A673 (cell line): Measurements from ENCODE around the gene HSPD1. TPM values are rescaled to one million over a fixed set of nuclear protein-coding genes. Genes with fewer than 3 reads are reported as not detected.
"Not testable (repeated sequence)": the region's sequence is repeated elsewhere in the genome, so short reads cannot be mapped to it uniquely, and the experiment has no call there.

ENCODE experiments used
- BruUV-seq: library from RNA; stranded (reverse); fragments of 400-500 nt; replicated peaks from 2 replicates; lab custom pipeline; 2021; lab: Mats Ljungman, UMichigan
- CTCF ChIA-PET: fragments of 300-600 bp; sonication (Branson Sonifier 250); formaldehyde crosslinking; loops from one replicate; lab custom pipeline; 2022; ENCODE audit warnings: antibody characterized with exemption; lab: Charles Lee
- POLR2A ChIA-PET: fragments of 300-600 bp; sonication (Branson Sonifier 250); formaldehyde crosslinking; loops from one replicate; lab custom pipeline; 2022; ENCODE audit warnings: antibody characterized with exemption; ENCODE audit not compliant: low non-redundant PET; lab: Charles Lee
- DNase-seq: peaks from one replicate; pipeline ENCODE4 v3.0.0-alpha.2; 2015; ENCODE audit warnings: low spot score
- H3K27ac ChIP-seq: fragments of 200-600 bp; sonication (generic); 2 replicates; pipeline ENCODE4 v1.5.1; 2016; ENCODE audit warnings: mixed run types, low read depth, mild to moderate bottlenecking, mixed read lengths, antibody characterized with exemption, low read length; ENCODE audit not compliant: poor library complexity, severe bottlenecking
- H3K27me3 ChIP-seq: fragments of 200-600 bp; sonication (generic); replicated peaks from 2 replicates; pipeline ENCODE4 v1.6.1; 2017; ENCODE audit warnings: mixed run types, low read depth, mild to moderate bottlenecking, mixed read lengths, antibody characterized with exemption, low read length; ENCODE audit not compliant: insufficient read depth, poor library complexity
- H3K36me3 ChIP-seq: fragments of 200-600 bp; sonication (generic); 2 replicates; pipeline ENCODE4 v1.6.1; 2016; ENCODE audit warnings: mixed run types, mild to moderate bottlenecking, mixed read lengths, antibody characterized with exemption, low read length; ENCODE audit not compliant: insufficient read depth, poor library complexity, severe bottlenecking
- H3K4me1 ChIP-seq: fragments of 200-600 bp; sonication (generic); 2 replicates; pipeline ENCODE4 v1.6.1; 2017; ENCODE audit warnings: mixed run types, mild to moderate bottlenecking, mixed read lengths, antibody characterized with exemption, low read length; ENCODE audit not compliant: insufficient read depth, poor library complexity, severe bottlenecking
- H3K4me3 ChIP-seq: fragments of 200-600 bp; sonication (generic); 2 replicates; pipeline ENCODE4 v1.5.1; 2016; ENCODE audit warnings: low read depth, mixed run types, mild to moderate bottlenecking, mixed read lengths, low read length; ENCODE audit not compliant: poor library complexity, severe bottlenecking
- H3K9me3 ChIP-seq: fragments of 200-600 bp; sonication (generic); 2 replicates; pipeline ENCODE4 v1.6.1; 2016; ENCODE audit warnings: mixed run types, low read depth, mild to moderate bottlenecking, mixed read lengths, antibody characterized with exemption, low read length; ENCODE audit not compliant: poor library complexity, severe bottlenecking
- EZH2 ChIP-seq: fragments of 200-600 bp; sonication (generic); IDR thresholded peaks from 2 replicates; pipeline ENCODE4 v1.6.1; 2017; ENCODE audit warnings: borderline replicate concordance, low read depth, mild to moderate bottlenecking, mixed read lengths, antibody characterized with exemption, low read length; ENCODE audit not compliant: poor library complexity, severe bottlenecking
- intact Hi-C: fragments of 100-400 bp; cut with micrococcal nuclease; formaldehyde crosslinking; loops from one replicate; pipeline ENCODE4 v1.10.0; 2022; ENCODE audit not compliant: unreplicated experiment
- total RNA-seq: library from RNA; stranded (reverse); gene quantifications from 2 replicates; pipeline ENCODE4 v1.2.3, GENCODE V29; 2021
- TF ChIP-seq, protein P1 (sequence below): fragments of 300-800, 200-600 bp; sonication (generic); conservative IDR thresholded peaks from 2 replicates; pipeline ENCODE4 v1.5.1; 2017; ENCODE audit warnings: low read depth, mild to moderate bottlenecking, antibody characterized with exemption, low read length, moderate library complexity, mixed read lengths

The HSPD1 gene
- total RNA-seq, 1 experiment from 2014 or later = 812 TPM

DNA sequence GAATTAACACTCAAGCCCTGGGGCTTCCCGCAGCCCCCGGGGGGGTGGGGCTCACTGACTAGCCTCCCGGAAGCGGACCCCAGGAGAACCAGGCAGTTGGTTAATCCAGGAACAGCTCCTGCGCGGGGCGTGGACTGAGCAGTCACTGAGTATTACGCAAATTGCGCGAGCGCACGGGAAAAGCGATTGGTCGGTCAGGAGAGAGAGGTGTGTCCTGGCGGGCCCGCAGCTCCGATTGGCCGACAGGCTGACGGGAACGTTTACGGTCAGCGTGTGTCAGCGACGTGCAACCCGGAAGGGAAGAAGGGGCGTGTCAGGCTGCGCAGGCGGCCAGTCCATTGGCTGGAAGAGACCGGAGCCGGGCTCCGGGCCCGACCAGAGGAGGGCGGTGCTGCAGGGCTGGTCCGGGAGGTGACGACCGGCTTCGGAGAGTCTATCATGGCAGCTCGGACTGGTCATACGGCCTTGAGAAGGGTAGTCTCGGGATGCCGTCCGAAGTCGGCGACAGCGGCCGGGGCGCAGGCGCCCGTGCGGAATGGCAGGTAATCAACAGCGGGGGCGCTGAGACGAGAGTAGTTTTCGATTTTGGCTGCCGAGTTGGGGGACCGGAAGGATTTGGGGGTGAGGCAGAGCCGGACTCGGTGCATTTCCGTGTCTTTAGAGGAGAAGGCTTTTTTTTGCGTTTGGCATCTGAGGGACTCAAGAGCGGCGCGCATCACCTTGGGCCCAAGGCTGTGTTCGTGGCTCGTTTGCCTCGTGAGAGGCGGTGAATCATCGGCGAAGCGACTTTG, 46.3 kb downstream of the HSPD1 start, which contains the start of gene COQ10B:
Gene COQ10B, plus strand, starts transcription at position 430 of the 791 bp plus-strand sequence. Its CDS starts 9 bp downstream, at position 439.
- peak; percentile 99 for DNase-seq
- H3K4me3 ChIP-seq = peak within 1 kb of the TSS; percentile 86
- ChIA-PET POLR2A (interaction anchor here (0.6 kb wide), 1 partner anchor 18 kb away, joined by 4 read pairs; the partner anchor contains the start of gene SF3B1), CTCF (interaction anchor here (0.8 to 0.9 kb wide), 2 partner anchors 18 to 47 kb away, joined by 3 read pairs; partner anchors contain the start of genes HSPD1, HSPE1 and SF3B1)
- no peaks in the 10 kb centered on the region for H3K27me3 ChIP-seq
- intact Hi-C loops = loop anchor here (2.0 kb wide), 1 partner anchor 47 kb away; the partner anchor contains the start of gene HSPE1
- no peaks in the 10 kb centered on the region for H3K36me3 ChIP-seq
- no peaks in the 10 kb centered on the region for H3K4me1 ChIP-seq
- H3K9me3 ChIP-seq = no peaks in the 10 kb centered on the region
- peak within 1 kb of the TSS; percentile 92 for H3K27ac ChIP-seq
- TF ChIP-seq, protein P1, sequence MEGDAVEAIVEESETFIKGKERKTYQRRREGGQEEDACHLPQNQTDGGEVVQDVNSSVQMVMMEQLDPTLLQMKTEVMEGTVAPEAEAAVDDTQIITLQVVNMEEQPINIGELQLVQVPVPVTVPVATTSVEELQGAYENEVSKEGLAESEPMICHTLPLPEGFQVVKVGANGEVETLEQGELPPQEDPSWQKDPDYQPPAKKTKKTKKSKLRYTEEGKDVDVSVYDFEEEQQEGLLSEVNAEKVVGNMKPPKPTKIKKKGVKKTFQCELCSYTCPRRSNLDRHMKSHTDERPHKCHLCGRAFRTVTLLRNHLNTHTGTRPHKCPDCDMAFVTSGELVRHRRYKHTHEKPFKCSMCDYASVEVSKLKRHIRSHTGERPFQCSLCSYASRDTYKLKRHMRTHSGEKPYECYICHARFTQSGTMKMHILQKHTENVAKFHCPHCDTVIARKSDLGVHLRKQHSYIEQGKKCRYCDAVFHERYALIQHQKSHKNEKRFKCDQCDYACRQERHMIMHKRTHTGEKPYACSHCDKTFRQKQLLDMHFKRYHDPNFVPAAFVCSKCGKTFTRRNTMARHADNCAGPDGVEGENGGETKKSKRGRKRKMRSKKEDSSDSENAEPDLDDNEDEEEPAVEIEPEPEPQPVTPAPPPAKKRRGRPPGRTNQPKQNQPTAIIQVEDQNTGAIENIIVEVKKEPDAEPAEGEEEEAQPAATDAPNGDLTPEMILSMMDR = peak; percentile 49
- no peak for TF ChIP-seq EZH2
- BruUV-seq = no TSS peak

DNA sequence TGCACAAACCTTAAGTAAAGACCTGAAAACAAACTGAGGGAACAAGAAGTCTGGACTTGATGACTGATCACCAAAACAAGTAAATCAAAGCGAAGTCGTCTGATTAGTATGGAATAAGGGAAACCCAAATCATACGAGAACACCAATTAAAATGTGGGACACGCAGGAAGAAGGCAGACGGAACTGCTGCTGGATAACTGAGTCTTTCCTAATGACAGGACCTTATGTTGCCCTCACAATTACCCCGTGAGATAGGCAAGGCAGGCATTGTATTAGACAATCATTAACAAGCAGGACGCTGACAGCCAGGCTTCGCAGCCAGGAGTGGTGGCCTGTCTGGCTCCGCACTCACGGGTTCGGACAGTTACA, 46.9 kb downstream of the HSPD1 start:
- peak overlapping the region; percentile 71 for H3K27ac ChIP-seq
- no peaks in the 10 kb centered on the region for H3K4me1 ChIP-seq
- no peak for TF ChIP-seq EZH2
- TF ChIP-seq, protein P1 = no peak
- peak overlapping the region; percentile 86 for H3K4me3 ChIP-seq
- no peaks in the 10 kb centered on the region for H3K9me3 ChIP-seq
- ChIA-PET POLR2A (interaction anchor here (0.6 kb wide), 1 partner anchor 17 kb away, joined by 4 read pairs; the partner anchor contains the start of gene SF3B1), CTCF (interaction anchor here (0.8 to 0.9 kb wide), 2 partner anchors 18 to 47 kb away, joined by 3 read pairs; partner anchors contain the start of genes HSPD1, HSPE1 and SF3B1)
- TSS peak; percentile 81 for BruUV-seq
- DNase-seq = no peak
- no peaks in the 10 kb centered on the region for H3K36me3 ChIP-seq
- intact Hi-C loops = loop anchor here (2.0 kb wide), 1 partner anchor 48 kb away; the partner anchor contains the start of gene HSPE1
- no peaks in the 10 kb centered on the region for H3K27me3 ChIP-seq

DNA sequence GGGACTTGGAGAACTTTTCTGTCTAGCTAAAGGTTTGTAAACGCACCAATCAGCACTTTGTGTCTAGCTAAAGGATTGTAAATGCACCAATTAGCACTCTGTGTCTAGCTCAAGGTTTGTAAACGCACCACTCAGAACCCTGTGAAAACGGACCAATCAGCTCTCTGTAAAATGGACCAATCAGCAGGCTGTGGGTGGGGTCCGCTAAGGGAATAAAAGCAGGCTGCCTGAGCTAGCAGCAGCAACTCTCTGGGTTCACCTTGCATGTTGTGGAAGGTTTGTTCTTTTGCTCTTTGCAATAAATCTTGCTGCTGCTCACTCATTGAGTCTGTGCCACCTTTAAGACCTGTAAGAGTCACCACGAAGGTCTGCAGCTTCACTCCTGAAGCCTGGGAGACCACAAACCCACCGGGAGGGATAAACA, 48.7 kb downstream of the HSPD1 start:
- H3K27me3 ChIP-seq, H3K9me3 ChIP-seq, intact Hi-C loops, DNase-seq, POLR2A ChIA-PET, BruUV-seq, H3K36me3 ChIP-seq, H3K4me1 ChIP-seq, H3K27ac ChIP-seq, H3K4me3 ChIP-seq, CTCF ChIA-PET: not testable (repeated sequence)
